Prostate gland (tissue), 2 donors: ENCODE results near the gene KRT6B.

Source experiments
- POLR2A ChIP-seq: fragments of 450-650 bp; IDR thresholded peaks from one replicate; pipeline ENCODE4 v1.6.1; 2016; ENCODE audit warnings: antibody characterized with exemption, mild to moderate bottlenecking
- TF ChIP-seq, protein P1 (sequence below), 4 experiments: fragments of 200-600 bp in 2 of 4; fragments of 450-650 bp in 2 of 4; sonication (generic) in 2 of 4; IDR thresholded peaks; 1 replicate in 3 of 4; 2 replicates in 1 of 4; pipeline ENCODE4 v1.5.1; 2016 to 2019; ENCODE audit warnings: antibody characterized with exemption in 4 of 4, mild to moderate bottlenecking in 2 of 4, moderate library complexity in 2 of 4

DNA sequence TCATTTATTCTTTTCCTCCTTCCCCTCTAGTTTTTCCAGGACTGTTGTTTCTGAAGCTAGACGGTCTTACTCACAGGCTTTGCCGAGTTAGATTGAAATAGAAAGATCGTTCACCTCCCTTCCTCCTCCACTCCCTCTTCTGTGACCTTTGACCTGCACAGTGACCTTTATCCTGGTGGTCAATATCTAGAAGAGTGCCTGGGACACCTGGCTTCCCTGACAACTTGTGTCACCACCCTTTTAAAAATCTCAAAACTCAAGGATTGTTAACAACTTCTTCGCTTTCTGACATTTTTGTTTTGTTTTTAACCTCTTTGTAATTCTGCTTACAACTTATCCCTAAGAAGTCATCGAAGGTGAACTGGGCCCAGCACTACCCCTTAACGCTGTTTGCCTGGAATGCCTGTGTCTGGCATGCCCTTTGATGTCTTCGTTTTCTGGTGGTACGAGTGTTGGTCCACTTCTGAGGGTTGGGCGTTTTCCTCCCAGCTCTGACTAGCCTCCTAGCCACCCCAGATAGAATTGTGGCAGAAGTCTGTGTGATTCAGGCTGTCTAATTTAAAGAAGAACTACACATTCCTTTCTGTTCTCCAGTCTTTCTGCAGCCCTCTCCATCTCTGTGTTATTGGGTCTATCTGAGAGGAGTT, 15.0 kb downstream of the KRT6B start:
- TF ChIP-seq, protein P1, sequence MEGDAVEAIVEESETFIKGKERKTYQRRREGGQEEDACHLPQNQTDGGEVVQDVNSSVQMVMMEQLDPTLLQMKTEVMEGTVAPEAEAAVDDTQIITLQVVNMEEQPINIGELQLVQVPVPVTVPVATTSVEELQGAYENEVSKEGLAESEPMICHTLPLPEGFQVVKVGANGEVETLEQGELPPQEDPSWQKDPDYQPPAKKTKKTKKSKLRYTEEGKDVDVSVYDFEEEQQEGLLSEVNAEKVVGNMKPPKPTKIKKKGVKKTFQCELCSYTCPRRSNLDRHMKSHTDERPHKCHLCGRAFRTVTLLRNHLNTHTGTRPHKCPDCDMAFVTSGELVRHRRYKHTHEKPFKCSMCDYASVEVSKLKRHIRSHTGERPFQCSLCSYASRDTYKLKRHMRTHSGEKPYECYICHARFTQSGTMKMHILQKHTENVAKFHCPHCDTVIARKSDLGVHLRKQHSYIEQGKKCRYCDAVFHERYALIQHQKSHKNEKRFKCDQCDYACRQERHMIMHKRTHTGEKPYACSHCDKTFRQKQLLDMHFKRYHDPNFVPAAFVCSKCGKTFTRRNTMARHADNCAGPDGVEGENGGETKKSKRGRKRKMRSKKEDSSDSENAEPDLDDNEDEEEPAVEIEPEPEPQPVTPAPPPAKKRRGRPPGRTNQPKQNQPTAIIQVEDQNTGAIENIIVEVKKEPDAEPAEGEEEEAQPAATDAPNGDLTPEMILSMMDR (IDR thresholded peaks at IDR 0.05), result no peak
- no peak for TF ChIP-seq POLR2A
